ENCODE results near the gene FXN.
"Not testable (repeated sequence)": the region's sequence is repeated elsewhere in the genome, so short reads cannot be mapped to it uniquely, and the experiment has no call there.

FXN gene

GRCh38 chr9:69027355-69028097, 8.0 kb upstream of the FXN start:
- peak; percentile 20 for DNase-seq

DNA sequence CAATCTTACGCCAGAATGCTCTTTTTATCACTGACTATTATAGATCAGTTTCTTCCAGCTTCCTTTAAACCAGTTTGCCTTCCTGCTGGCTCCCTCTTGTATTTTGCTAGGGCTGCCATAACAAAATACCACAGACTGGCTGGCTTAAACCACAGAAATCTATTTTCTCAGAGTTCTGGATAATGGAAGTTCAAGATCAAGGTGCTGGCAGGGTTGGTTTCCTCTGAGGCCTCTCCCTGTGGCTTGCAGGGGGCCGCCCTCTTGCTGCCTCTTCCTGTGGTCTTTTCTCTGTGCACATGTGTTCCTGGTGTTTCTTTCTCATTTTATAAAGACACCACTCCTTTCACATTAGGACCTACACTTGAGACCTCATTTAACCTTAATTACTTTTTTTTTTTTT, 6.8 kb upstream of the FXN start:
- no peak for DNase-seq

DNA sequence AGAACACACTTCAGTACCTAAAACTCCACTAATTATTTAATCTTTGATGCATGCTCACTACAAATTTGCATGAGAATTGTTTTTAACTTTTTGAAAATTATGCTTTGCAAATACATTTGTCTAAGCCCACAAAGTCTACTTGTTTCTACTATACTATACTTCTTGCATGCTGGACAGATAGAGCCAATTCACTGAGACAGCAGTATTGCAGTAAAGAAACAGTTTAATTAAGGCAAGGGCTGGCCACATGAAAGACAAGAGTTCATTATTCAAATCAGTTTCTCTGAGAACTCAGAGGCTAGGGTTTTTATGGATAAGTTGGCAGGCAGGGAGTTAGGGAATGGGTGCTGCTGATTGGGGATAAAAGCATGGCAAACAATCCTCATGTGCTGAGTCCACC, 6.0 kb upstream of the FXN start:
- no peak for DNase-seq

GRCh38 chr9:69030851-69031645, 4.5 kb upstream of the FXN start:
- DNase-seq = no peak

- DNase-seq = no peak
Observed at GRCh38 chr9:69034071-69034470, 1.5 kb upstream of the FXN start.

GRCh38 chr9:69036309-69036708, 757 bp downstream of the FXN start:
- DNase-seq = no peak

- no peak for DNase-seq
Observed at GRCh38 chr9:69036799-69037198, 1.2 kb downstream of the FXN start.

GRCh38 chr9:69040646-69041045, 5.1 kb downstream of the FXN start:
- DNase-seq = no peak

DNA sequence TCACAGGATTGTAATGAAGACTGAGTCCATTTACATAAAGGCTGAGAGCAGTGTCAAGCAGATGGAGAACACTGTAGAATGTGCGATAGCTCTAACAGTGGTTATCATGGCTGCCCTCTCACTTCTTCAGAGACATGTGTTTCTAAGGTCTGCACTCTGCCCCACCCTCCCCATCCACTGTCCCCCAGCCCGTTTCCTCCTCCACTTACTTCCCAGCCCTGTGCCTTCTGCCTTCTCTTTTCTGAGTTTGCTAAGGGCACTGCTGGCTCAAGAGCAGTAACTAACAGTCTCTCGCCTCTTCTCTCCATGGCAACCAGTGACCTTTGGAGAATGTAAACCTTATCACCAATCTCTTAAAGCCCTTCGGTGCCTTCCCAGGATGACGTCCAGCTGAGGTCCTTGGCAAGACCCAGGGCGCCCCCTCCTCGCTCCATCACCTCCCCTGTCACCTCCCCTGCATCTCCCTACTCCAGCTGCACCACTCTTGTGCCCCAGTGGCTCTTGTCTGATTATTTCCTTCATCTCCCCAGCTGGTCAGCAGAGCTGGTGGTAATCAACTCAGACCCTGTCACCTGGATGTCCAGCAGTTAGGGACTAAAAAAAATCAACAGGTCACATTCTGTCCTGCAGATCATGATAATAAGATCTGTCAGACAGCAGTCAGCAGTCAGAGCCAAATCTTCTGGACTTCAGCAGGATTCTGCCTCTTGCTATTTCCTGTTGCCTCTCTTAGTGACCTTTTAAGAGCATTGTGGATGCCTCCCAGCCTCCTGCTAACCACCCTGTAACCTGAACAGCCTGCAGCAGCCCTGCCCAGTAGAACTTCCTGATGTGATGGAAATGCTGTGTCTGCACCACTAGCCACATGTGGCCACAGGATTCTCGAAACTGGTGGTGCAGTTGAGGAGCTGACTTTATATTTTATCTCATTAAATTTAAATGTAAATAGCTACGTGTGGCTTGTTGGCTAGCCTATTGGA, 9.0 kb downstream of the FXN start:
- no peak for DNase-seq

DNA sequence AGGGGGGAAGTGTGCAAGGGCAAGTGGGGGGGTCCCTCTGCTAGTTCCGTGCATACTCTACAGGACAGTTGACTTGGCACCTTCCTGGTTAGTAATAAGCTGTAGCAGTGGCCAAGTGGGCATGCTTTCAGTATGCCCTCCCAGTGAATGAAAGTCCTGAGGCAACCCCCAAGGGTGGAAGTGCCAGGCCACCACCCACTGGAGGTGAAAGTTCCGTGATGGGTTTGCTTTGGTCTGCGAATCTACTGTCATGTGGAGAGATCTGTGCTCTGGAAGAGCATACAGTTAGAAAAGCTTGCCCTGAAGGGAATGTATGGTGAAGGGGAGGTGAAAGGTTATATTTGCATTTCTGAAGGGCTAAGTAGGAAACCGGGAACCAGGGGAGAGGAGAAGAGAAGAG, 10.3 kb downstream of the FXN start:
- no peak for DNase-seq

GRCh38 chr9:69046723-69047122, 11.2 kb downstream of the FXN start:
- no peak for DNase-seq

DNA sequence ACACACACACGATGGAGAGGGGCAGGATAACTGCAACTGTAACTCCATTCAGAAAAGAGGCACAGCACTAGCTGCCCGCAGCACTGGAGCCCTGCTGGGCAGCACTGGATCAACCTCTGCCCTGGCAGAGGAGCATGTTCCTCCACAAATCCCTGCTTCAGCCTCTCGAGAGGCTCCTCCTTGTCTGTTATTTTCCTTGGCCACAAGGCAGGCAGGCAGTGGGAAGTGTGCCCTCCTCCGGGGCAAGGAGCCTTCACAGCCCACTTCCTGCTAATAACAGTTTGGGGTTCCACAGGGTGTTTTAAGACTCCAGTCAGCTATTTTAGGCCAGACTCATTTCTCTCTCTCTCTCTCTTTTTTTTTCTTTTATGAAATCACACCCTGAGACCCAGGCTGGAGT, 11.8 kb downstream of the FXN start:
- no peak for DNase-seq

DNA sequence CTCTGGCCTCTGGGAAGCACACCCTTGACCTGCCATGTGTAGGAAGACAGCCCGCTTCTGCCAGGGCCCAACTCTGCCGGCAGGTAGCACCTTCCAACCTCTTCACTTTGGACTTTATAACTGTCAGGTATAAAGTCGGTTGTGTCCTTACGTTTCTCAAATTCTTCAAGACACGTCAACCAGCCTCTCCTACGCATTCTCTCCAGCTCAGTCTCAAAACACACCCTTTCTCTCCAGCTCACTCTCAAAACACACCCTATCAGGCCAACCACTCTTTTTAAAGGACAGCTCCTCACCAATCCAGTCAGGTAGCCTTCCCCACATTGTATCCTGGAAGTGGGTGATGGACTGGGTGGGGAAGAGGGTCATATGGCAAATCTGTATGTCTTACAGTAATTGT, 13.5 kb downstream of the FXN start:
- DNase-seq = no peak

DNA sequence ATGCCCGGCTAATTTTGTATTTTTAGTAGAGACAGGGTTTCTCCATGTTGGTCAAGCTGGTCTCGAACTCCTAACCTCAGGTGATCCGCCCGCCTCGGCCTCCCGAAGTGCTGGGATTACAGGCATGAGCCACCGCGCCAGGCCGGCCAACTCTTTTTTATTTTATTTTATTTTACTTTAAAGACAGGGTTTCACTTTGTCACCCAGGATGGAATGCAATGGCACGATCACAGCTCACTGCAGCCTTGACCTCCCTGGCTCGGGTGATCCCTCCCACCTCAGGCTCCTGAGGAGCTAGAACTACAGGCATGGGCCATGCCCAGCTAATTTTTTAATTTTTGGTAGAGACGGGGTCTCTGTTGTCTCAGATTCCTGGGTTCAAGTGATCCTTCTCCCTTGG, 15.4 kb downstream of the FXN start:
- DNase-seq = not testable (repeated sequence)

DNA sequence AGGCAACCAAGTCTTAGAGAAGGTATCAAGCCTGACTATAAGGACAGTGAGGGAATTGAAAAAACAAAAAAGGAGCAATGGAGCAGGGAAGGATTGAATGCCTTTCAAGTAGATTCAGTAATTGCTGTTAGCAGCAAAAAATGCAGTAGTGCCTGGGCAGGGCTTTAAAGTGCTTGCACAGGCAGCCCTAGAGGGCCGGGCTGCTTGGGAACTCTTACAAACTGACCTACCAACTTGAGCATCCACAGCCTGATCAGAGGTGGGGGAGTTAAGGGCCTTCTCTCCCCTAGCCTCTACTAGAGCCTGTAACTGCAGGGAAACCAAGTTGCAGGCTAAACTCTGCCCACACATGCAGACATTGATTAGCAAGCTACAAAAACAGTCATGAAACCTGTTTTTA, 19.4 kb downstream of the FXN start:
- DNase-seq = no peak

DNA sequence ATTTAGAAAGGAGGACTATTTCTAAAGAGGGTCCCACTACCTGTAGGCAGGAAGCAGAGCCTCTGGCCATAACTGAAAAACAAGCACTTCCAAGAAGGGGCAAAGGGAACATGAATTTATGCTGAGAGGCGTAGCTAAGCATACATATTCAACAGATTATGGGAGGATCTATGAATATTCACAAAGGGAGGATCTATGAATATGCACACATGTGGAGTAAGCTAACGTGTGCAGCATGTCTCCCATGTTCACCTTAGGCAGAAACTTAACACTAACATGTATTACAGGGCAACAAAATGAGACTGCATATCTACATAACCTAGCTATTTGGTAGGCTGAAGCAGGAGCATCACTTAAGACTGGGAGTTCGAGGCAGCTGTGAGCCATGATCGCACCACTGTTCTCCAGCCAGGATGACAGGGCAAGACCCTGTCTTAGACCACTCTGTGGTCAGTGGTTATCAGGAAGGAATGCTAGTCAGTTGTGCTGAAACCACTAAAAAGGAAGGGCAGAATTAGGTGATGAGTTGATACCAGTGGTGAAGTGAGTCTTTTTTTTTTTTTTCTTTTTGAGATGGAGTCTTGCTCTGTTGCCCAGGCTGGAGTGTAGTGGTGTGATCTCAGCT, 20.8 kb downstream of the FXN start:
- no peak for DNase-seq

GRCh38 chr9:69058101-69058500, 22.5 kb downstream of the FXN start:
- DNase-seq = no peak

- DNase-seq = no peak
Observed at GRCh38 chr9:69060766-69061165, 25.2 kb downstream of the FXN start.

DNA sequence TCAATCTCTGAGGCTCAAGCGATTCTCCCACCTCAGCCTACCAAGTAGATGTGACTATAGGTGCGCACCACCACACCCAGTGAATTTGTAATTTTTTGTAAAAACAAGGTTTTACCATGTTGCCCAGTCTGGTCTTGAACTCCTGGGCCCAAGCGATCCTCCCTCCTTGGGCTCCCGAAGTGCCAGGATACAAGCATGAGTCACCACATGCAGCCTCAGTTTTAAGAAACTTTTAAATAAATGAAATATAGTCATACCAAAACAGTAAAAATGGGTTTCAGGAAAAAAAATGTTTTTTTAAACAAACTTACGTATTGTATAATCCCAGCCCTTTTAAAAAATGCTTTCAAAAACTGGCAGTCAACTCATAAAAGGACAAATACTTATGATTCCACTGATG, 26.6 kb downstream of the FXN start:
- DNase-seq = no peak

DNA sequence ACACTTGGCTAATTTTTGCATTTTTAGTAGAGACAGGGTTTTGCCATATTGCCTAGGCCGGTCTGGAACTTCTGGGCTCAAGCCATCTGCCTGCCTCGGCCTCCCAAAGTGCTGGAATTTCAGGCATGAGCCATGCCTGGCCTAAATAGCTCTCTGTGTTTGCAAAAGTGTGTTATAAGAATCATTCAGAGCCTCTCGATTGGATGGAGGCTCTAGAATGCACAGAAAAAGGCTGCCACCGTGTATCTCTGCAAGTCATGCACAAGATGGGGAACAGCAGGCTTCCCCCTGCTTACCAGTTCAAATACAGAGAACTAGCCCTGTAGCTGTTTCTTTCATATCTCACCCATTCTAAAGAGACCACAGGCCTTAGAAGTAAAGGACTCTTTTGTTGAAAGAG, 28.3 kb downstream of the FXN start:
- no peak for DNase-seq

DNA sequence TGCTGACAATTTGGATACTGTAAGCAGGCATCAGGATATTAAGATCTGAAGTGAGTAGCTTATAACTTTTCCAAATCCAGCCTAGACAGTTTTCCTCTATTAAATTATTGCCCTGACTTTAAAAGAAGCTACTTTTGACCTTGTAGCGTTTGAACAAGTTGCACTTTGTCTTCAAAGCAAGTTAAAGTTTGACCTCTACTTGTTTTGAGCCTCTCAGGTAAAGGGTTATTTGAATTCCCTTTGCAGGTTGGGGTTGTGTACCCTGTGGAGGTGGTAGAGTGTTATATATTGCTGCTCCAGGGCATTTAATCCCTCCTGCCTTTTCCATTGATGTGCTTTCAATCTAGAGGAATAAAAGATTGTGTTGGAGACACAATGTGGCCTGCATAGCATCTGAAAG, 30.1 kb downstream of the FXN start:
- DNase-seq = no peak

- DNase-seq = no peak
Observed at GRCh38 chr9:69066955-69067354, 31.4 kb downstream of the FXN start.

- no peak for DNase-seq
Observed at GRCh38 chr9:69070201-69070600, 34.6 kb downstream of the FXN start.
